Central memory CD8-positive, alpha-beta T cell (primary cell): ENCODE measurements around the gene NDE1.

Experiments used
- ATAC-seq: fragments of 150-1000 bp; cut with Tn5 transposase; replicated peaks from 2 replicates; pipeline ENCODE4 v1.10.0; 2022; ENCODE audit warnings: mild to moderate bottlenecking, moderate FRiP score, moderate number of reproducible peaks; ENCODE audit not compliant: poor library complexity, severe bottlenecking; ENCODE audit errors: extremely low read depth
- DNase-seq, 2 donors: peaks; one replicate each; pipeline ENCODE4 v3.0.0; 2021; ENCODE audit warnings: low spot score in 2 of 2
- H3K27ac Mint-ChIP-seq: one replicate; pipeline ENCODE4 v1.8.0; 2022; ENCODE audit warnings: low read depth, mild to moderate bottlenecking, moderate library complexity, mixed read lengths
- H3K27me3 Mint-ChIP-seq: one replicate; pipeline ENCODE4 v1.8.0; 2022; ENCODE audit warnings: mixed read lengths
- H3K36me3 Mint-ChIP-seq: one replicate; pipeline ENCODE4 v1.8.0; 2022; ENCODE audit warnings: mild to moderate bottlenecking, moderate library complexity, mixed read lengths; ENCODE audit not compliant: insufficient read depth
- H3K4me1 Mint-ChIP-seq: one replicate; pipeline ENCODE4 v1.8.0; 2022; ENCODE audit warnings: mixed read lengths
- H3K4me3 Mint-ChIP-seq: one replicate; pipeline ENCODE4 v1.8.0; 2022; ENCODE audit warnings: mild to moderate bottlenecking, moderate library complexity, mixed read lengths
- H3K9me3 Mint-ChIP-seq: one replicate; pipeline ENCODE4 v1.8.0; 2022; ENCODE audit warnings: mixed read lengths

Gene NDE1

DNA sequence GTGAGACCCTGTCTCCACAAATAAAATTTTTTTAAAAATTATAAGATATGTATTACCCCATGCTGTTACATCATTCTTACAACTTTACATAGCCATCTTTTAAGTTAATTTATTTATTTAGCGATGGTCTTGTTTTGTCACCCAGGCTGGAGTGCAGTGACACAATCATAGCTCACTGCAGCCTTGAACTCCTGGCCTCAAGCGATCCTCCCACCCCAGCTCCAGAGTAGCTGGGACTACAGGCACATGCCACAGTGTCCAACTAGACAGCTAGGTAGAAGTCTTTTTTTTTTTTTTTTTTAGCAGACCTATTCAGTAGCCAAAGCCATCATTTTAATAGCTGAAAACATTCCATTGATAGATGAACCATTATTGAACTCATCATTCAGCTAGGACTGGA, 92.7 kb downstream of the NDE1 start:
- Mint-ChIP-seq H3K27ac (no peak overlapping the region), H3K36me3 (peaks cover 18% of the 10 kb centered on the region), H3K4me1 (no peaks in the 10 kb centered on the region), H3K4me3 (no peak overlapping the region), H3K27me3 (no peaks in the 10 kb centered on the region), H3K9me3 (peaks cover 10% of the 10 kb centered on the region)
- DNase-seq (no peak), ATAC-seq (no peak)

DNA sequence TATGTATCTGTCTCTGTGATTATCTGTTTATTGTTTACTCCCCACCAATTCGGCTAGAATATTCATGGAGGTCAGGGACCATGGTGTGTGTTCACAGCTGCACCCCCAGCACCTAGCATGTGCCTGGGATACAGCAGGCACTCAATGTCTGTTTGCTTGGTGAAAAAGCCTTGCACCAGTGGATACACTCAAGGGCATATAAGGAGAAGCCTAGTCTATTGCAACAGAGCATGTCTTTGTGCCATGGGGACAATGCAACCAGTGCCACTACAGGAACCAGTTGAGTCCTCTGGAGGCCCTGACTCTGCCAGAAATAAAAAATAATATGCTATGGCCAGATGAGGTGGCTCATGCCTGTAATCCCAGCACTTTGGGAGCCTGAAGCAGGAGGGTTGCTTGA, 93.6 kb downstream of the NDE1 start:
- Mint-ChIP-seq H3K4me1 (no peaks in the 10 kb centered on the region), H3K27ac (no peak overlapping the region), H3K9me3 (peaks cover 10% of the 10 kb centered on the region), H3K36me3 (peaks cover 18% of the 10 kb centered on the region), H3K4me3 (no peak overlapping the region), H3K27me3 (no peaks in the 10 kb centered on the region)
- ATAC-seq (no peak), DNase-seq (no peak)

DNA sequence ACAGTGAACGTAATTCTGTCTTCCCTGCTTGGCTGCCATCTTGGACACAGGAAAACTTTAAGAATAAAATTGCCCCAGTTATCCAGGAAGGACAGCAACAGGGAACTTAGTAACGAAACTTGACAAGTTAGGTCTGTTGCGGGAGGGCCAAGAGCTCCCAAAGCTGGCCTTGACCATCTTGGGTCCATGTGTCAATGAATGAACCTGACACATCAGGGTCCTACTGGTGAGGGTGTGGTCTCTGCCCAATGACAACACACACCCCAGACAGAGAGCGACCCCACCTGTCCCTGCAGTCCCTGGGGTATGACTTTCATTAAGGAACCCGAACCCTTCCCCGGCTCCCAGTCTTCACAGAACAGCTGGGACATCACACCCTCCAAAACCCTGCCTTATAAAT, 96.3 kb downstream of the NDE1 start:
- no peak overlapping the region for H3K4me3 Mint-ChIP-seq
- peaks cover 6% of the 10 kb centered on the region for H3K9me3 Mint-ChIP-seq
- DNase-seq (no peak), ATAC-seq (no peak)
- no peaks in the 10 kb centered on the region for H3K27me3 Mint-ChIP-seq
- H3K27ac Mint-ChIP-seq: no peak overlapping the region
- peaks cover 7% of the 10 kb centered on the region for H3K4me1 Mint-ChIP-seq
- H3K36me3 Mint-ChIP-seq: peaks cover 10% of the 10 kb centered on the region

DNA sequence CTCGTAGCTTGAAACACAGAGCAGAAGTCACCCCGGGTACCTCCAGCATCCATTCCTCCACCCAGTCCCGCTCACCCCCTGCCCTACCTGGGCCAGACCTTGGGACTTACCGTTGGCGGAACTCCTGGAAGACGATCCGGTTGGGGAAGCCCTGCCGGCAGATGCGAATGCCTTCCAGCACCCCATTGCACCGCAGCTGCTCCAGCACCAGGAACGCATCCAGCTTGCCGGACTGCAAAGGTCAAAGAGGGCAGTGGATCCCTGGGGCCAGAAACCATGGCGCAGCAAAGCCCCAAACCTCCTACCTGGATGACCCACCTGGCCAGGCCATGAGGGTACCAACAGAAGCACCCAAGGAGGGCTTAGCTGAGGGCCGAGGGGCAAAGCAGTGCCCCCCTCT, 97.9 kb downstream of the NDE1 start:
- ATAC-seq (no peak), DNase-seq (no peak)
- Mint-ChIP-seq H3K27ac (no peak overlapping the region), H3K9me3 (no peaks in the 10 kb centered on the region), H3K4me3 (no peak overlapping the region), H3K4me1 (peaks cover 7% of the 10 kb centered on the region), H3K27me3 (no peaks in the 10 kb centered on the region), H3K36me3 (peaks cover 10% of the 10 kb centered on the region)

DNA sequence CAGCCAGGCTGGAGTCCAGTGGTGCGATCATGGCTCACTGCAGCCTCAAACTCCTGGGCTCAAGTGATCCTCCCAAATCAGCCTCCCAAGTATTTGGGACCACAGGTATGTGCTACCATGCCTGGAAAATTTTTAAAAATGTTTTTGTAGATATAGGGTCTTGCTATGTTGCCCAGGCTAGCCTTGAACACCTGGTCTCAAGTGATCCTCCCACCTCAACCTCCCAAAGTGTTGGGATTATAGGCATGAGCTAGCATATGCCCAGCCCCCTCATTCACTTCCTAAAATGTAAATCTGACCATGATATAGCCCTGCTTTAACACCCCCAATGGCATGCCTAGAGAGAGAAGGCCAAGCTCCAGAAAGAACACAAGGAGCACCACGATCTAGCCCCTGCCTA, 98.6 kb downstream of the NDE1 start:
- Mint-ChIP-seq H3K4me3 (no peak overlapping the region), H3K9me3 (no peaks in the 10 kb centered on the region), H3K27ac (no peak overlapping the region), H3K4me1 (peaks cover 7% of the 10 kb centered on the region), H3K27me3 (no peaks in the 10 kb centered on the region), H3K36me3 (peaks cover 8% of the 10 kb centered on the region)
- ATAC-seq (no peak), DNase-seq (no peak)

DNA sequence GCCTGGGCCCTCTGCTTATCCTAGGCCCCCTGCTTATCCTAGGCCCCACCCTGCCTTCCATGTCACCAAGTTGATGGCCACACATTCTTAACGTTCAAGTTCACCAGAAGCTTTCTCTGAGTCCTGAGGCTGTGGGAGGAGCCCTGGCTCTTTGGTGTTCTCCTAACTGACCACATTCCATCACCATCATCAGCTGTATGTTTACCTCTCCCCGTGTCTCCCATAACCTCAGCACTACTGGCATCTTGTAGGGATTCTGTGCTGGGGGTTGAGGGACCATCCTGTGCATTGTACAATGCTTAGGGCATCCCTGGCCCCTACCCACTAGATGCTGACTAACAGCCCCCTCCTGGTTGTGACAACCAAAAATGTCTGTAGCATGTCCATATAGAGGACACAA, 99.3 kb downstream of the NDE1 start:
- H3K27ac Mint-ChIP-seq: no peak overlapping the region
- no peak overlapping the region for H3K4me3 Mint-ChIP-seq
- peaks cover 7% of the 10 kb centered on the region for H3K36me3 Mint-ChIP-seq
- no peaks in the 10 kb centered on the region for H3K27me3 Mint-ChIP-seq
- no peaks in the 10 kb centered on the region for H3K9me3 Mint-ChIP-seq
- ATAC-seq: no peak
- no peak for DNase-seq
- H3K4me1 Mint-ChIP-seq: peaks cover 7% of the 10 kb centered on the region

DNA sequence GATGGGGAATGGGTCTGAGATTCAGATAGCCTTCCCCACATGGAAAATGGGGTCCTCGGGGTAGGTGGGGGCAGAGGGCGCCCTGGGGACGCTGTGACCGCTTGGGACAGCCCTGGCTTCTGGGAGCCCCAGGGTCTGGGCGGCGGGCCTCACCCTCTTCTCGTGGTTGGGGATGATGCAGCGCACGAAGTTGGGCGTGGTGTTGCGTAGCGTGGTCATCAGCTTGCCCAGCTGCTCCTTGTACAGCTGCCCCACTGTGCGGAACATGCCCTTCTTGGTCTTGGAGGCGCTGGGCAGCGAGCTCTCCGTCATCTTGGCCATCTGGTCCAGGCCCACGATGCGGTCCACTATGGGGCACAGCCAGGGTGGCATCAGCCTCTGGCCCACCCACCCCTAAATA, 99.9 kb downstream of the NDE1 start:
- Mint-ChIP-seq H3K27me3 (no peaks in the 10 kb centered on the region), H3K4me3 (no peak overlapping the region), H3K9me3 (no peaks in the 10 kb centered on the region), H3K36me3 (peaks cover 7% of the 10 kb centered on the region), H3K4me1 (peaks cover 7% of the 10 kb centered on the region), H3K27ac (no peak overlapping the region)
- ATAC-seq: no peak
- no peak for DNase-seq

DNA sequence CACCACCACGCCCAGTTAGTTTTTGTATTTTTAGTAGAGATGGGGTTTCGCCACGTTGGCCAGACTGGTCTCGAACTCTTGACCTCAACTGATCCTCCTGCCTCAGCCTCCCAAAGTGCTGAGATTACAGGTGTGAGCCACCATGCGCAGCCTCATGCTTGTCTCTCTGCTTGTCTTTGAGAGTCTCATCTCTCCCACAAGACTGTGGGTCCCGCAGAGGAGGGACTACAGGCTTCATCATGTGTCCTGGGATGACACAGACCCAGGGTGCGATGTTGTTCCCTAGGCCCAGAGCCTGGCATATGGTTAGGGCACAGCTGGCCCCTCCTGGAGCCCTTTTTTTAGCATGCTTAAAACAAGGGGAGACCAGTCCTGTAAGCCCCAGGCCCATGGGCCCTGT, 101.9 kb downstream of the NDE1 start:
- H3K4me1 Mint-ChIP-seq: peaks cover 7% of the 10 kb centered on the region
- no peak overlapping the region for H3K4me3 Mint-ChIP-seq
- H3K27ac Mint-ChIP-seq: no peak overlapping the region
- H3K27me3 Mint-ChIP-seq: no peaks in the 10 kb centered on the region
- H3K9me3 Mint-ChIP-seq: no peaks in the 10 kb centered on the region
- DNase-seq (no peak), ATAC-seq (no peak)
- peaks cover 4% of the 10 kb centered on the region for H3K36me3 Mint-ChIP-seq

DNA sequence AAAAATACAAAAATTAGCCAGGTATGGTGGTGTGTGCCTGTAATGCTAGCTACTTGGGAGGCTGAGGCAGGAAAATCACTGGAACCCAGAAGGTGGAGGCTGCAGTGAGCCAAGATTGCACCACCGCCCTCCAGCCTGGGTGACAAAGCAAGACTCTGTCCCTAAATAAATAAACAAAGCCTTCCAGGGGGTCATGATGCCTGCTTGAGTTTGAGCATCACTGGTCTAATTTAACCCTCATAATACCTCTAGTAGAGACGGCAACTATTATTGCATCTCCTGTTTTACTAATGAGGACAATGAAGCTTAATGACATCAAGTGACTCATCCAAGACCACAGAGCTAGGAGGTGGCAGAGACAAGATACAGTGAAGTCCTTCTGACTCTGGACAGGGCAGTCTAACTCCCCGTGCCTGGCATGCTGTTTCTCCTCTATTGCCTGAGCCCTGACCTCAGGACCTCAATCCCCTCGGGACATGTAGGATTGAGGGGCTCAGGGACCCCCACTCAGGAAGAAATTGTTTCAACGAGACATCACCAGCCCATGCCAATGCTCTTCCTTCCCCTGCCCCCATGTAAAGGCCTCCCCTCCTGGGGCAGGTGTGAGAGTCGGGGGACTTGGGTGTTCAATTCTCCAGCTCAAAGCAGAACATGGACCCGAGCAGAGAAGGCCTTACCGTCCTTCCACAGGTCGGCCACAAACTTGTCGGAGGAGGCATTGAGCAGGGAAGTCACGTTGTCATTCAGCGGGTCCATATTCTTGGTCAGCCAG, 102.9 kb downstream of the NDE1 start:
- Mint-ChIP-seq H3K9me3 (no peaks in the 10 kb centered on the region), H3K36me3 (peaks cover 6% of the 10 kb centered on the region), H3K4me1 (peaks cover 7% of the 10 kb centered on the region), H3K4me3 (no peak overlapping the region), H3K27me3 (no peaks in the 10 kb centered on the region), H3K27ac (no peak overlapping the region)
- no peak for DNase-seq
- ATAC-seq: no peak

DNA sequence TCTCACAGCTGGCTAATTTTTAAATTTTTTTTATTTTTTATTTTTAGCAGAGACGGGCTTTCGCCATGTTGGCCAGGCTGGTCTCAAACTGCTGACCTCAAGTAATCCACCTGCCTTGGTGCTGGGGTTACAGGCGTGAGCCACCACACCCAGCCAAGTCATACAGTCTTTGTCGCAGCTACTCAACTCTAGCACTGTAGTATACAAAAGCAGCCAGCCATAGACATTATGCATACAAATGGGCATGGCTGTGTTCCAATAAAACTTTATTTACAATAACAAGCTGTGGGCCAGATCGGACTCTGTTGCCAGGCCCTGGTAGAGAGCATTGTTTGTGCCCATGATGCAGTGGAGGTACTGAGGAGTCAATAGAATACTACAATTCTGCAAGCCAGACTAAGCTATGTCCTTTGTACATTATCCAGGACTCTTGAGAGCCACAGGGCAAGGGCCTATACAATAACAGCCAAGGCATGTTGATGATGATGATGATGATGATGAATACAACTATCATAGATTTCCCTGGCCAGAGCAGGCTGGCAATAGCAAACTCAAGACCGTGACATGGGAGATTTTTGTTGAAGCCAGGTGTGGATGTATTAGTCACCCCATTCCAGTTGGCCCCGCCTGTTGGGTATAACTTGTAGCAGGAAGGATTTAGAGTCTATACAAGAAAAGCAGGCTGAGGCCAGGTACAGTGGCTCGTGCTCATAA, 104.9 kb downstream of the NDE1 start:
- peaks cover 6% of the 10 kb centered on the region for H3K36me3 Mint-ChIP-seq
- no peaks in the 10 kb centered on the region for H3K9me3 Mint-ChIP-seq
- H3K27ac Mint-ChIP-seq: no peak overlapping the region
- ATAC-seq (no peak), DNase-seq (no peak)
- H3K27me3 Mint-ChIP-seq: peaks cover 14% of the 10 kb centered on the region
- H3K4me3 Mint-ChIP-seq: no peak overlapping the region
- H3K4me1 Mint-ChIP-seq: no peaks in the 10 kb centered on the region

DNA sequence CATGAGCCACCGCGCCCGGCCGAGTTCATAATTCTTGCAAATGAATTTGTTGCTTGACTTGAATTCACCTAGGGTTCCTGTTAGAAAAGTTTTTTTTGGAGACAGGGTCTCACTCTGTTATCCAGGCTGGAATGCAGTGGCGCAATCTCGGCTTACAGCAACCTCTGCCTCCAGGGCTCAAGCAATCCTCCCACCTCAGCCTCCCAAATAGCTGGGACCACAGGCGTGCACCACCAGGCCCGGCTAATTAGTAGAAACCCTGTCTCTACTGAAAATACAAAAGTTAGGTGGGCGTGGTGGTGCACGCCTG, 107.0 kb downstream of the NDE1 start:
- ATAC-seq (no peak), DNase-seq (no peak)
- no peaks in the 10 kb centered on the region for H3K9me3 Mint-ChIP-seq
- peaks cover 3% of the 10 kb centered on the region for H3K36me3 Mint-ChIP-seq
- no peaks in the 10 kb centered on the region for H3K4me1 Mint-ChIP-seq
- H3K27ac Mint-ChIP-seq: no peak overlapping the region
- no peak overlapping the region for H3K4me3 Mint-ChIP-seq
- peaks cover 21% of the 10 kb centered on the region for H3K27me3 Mint-ChIP-seq

DNA sequence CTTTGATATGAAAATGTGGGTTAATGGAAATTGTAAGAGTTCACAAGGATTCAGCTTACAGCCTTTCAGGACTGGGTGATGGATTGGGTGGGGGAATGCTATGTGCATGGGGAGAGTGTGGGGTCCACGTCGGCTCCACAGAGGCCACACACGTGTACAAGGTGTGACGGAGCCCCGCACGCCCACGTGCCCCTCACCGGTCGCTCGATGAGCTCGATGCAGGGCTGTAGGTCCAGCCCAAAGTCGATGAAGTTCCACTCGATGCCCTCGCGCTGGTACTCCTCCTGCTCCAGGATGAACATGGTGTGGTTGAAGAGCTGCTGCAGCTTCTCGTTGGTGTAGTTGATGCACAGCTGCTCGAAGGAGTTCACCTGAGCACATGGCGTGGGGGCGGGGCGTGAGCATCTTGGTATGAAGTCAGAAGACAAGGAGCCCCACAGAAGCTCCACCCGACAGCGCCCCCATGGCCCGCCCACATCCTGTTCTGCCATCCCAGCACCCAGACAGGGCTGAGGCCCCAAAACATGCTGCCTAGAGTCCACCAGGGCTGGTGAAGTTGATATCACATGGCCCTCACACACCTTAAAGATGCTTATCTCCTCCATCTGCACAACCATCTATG, 107.7 kb downstream of the NDE1 start:
- Mint-ChIP-seq H3K4me1 (no peaks in the 10 kb centered on the region), H3K4me3 (no peak overlapping the region), H3K36me3 (peaks cover 5% of the 10 kb centered on the region), H3K27me3 (peaks cover 28% of the 10 kb centered on the region), H3K9me3 (no peaks in the 10 kb centered on the region), H3K27ac (no peak overlapping the region)
- DNase-seq (no peak), ATAC-seq (no peak)

DNA sequence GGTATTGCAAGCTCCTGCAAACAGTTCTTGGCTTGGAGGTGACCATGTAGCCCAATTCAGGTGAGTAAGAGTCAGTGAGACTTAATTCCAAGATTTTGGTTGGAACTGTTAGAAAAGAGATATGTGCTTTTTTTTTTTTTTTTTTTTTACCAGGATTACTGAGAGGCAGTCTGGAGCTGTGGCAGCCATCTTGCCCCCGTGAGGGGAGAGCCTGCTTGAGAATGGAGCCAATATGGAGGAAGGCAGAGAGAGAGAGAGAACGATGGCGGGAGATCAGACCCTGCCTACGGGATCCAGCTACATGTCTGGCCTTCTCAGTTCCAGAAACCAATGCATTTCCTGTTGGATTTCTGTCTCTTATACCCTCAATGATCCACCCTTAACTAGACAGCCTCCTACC, 109.0 kb downstream of the NDE1 start:
- Mint-ChIP-seq H3K4me3 (no peak overlapping the region), H3K36me3 (peaks cover 5% of the 10 kb centered on the region), H3K9me3 (no peaks in the 10 kb centered on the region), H3K27me3 (peaks cover 31% of the 10 kb centered on the region), H3K27ac (no peak overlapping the region), H3K4me1 (no peaks in the 10 kb centered on the region)
- no peak for ATAC-seq
- DNase-seq: no peak
